Kidney epithelial cell (primary cell): ENCODE measurements around the gene PARL. TPM values are rescaled to one million over a fixed set of nuclear protein-coding genes. Genes with fewer than 3 reads are reported as not detected.

ENCODE experiments used
- DNase-seq: peaks from one replicate; pipeline ENCODE4 v3.0.0-alpha.2; 2010; ENCODE audit warnings: low read depth
- H3K27me3 ChIP-seq: 2 replicates; pipeline ENCODE4 v1.6.0; 2011; ENCODE audit warnings: low read length; ENCODE audit not compliant: control insufficient read depth, insufficient read depth
- H3K36me3 ChIP-seq: 2 replicates; pipeline ENCODE4 v1.5.1; 2011; ENCODE audit warnings: low read length; ENCODE audit not compliant: control insufficient read depth, insufficient read depth
- H3K4me3 ChIP-seq: 2 replicates; pipeline ENCODE4 v1.5.1; 2011; ENCODE audit warnings: low read depth, mild to moderate bottlenecking, control low read depth, low read length
- total RNA-seq: library from RNA; depleted of rRNA; stranded (reverse); fragments of >200 nt; gene quantifications from 2 replicates; pipeline ENCODE4 v1.2.3, GENCODE V29; 2015
- TF ChIP-seq, protein P1 (sequence below): IDR thresholded peaks from 2 replicates; pipeline ENCODE4 v1.5.1; 2011; ENCODE audit warnings: mild to moderate bottlenecking, moderate library complexity, low read length, control low read depth, inconsistent platforms; ENCODE audit not compliant: insufficient read depth, poor library complexity, severe bottlenecking

The PARL gene
- total RNA-seq, 1 donor from 2014 or later: 45.3 TPM

DNA sequence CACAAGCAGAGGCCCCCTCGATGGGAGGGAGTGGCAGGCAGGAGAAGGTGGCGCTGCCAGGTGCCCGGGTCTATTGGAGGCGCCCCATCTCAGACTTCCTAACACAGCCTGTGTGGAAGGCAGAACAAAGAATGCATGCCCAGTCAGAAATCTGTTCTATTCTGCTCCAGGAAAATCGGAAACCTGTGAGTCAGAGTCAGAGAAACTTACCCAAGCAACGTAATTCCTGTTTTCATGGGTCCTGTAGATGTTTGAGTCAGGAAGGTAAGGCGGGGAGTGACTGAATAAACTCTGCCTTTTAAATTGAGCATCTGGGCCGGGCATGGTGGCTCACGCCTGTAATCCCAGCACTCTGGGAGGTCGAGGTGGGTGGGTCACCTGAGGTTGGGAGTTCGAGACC lies 73.0 kb downstream of the PARL start:
- TF ChIP-seq, protein P1, sequence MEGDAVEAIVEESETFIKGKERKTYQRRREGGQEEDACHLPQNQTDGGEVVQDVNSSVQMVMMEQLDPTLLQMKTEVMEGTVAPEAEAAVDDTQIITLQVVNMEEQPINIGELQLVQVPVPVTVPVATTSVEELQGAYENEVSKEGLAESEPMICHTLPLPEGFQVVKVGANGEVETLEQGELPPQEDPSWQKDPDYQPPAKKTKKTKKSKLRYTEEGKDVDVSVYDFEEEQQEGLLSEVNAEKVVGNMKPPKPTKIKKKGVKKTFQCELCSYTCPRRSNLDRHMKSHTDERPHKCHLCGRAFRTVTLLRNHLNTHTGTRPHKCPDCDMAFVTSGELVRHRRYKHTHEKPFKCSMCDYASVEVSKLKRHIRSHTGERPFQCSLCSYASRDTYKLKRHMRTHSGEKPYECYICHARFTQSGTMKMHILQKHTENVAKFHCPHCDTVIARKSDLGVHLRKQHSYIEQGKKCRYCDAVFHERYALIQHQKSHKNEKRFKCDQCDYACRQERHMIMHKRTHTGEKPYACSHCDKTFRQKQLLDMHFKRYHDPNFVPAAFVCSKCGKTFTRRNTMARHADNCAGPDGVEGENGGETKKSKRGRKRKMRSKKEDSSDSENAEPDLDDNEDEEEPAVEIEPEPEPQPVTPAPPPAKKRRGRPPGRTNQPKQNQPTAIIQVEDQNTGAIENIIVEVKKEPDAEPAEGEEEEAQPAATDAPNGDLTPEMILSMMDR: no peak
- peaks cover 8% of the 10 kb centered on the region for H3K36me3 ChIP-seq
- no peaks in the 10 kb centered on the region for H3K27me3 ChIP-seq
- DNase-seq: no peak
- H3K4me3 ChIP-seq: no peak overlapping the region

DNA sequence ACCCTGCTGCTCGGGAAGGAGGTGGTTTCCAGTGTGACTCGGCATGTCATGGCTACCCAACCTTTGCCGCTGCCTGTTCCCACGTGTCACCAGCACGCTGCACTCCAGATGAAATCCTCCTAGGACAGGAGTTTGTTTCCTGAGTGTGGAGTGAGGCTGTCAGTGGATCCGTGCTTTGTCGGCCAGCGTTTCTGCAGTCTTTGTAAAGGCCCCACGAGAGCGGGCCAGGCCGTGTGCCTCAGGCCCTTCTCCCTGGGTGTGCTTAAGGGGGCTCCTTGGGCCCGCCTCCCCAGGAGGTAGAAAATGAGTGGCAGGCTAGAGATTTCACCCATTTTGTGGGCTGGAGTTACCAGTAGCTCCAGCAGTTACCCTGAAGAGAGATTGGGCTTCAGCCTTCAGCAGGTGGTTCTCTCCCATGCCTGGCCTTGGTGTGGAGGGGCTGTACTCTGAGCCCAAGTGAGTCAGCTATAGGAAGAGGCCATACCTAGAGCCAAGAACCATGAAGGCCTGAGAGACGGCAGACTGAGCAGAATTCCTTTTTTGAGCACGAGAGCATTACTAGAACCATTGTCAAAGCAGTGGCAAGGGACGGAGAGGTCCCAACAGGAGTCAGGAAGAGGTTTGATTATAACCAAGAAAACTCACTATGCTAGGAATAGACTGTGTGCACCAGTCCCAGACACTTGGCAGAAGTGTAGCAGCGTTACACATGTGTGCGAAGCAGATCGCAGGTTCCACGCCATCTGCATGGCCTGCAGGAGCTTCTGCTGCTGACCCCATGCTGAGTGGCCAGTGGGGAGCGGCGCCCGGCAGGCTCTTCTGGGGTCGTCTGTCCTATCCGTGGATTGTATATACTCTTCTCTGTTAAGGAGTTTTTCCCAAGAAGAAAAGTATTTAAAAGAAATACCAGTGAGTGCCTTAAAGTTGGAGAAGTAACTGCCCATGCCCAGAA lies 73.8 kb downstream of the PARL start:
- Histone ChIP-seq H3K4me3 (no peak overlapping the region), H3K27me3 (no peaks in the 10 kb centered on the region), H3K36me3 (peaks cover 8% of the 10 kb centered on the region)
- DNase-seq: no peak
- TF ChIP-seq, protein P1: no peak

DNA sequence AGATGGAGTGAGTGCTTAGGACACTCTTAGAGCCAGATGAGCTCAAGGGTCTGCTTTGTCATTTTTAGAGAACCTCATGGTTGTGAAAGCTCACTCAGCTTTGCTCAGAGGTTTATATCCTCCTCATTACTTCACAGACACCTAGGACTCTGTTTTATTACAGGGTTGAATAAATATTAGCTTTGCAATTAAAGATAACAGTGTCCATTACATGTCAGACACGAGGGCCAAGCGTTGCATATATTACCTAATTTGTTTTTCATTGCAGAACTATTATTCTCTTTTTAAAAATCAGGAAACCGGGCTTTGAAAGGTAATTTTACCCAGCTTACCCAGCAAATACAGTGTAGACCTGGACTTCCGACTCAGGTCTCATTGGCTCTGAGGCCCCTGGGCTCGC lies 75.4 kb downstream of the PARL start:
- no peak for DNase-seq
- Histone ChIP-seq H3K27me3 (no peaks in the 10 kb centered on the region), H3K36me3 (peaks cover 8% of the 10 kb centered on the region), H3K4me3 (no peak overlapping the region)
- TF ChIP-seq, protein P1: no peak

DNA sequence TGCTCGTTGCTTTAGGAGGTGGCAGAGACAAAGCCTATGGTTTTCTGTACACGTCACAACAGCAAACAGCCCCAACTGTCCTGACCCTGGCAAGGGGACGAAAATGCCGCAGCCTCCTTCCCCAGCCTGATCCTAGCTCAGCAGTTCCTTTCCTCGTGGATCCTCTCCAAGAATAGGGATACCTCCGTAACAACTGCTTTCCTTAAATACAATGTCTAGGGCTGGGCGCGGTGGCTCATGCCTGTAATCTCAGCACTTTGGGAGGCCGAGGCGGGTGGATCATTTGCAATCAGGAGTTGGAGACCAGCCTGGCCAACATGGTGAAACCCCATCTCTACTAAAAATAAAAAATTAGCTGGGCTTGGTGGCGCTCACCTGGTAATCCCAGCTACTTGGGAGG lies 76.3 kb downstream of the PARL start:
- DNase-seq: no peak
- H3K36me3 ChIP-seq: peaks cover 8% of the 10 kb centered on the region
- no peaks in the 10 kb centered on the region for H3K27me3 ChIP-seq
- H3K4me3 ChIP-seq: no peak overlapping the region
- TF ChIP-seq, protein P1: no peak

DNA sequence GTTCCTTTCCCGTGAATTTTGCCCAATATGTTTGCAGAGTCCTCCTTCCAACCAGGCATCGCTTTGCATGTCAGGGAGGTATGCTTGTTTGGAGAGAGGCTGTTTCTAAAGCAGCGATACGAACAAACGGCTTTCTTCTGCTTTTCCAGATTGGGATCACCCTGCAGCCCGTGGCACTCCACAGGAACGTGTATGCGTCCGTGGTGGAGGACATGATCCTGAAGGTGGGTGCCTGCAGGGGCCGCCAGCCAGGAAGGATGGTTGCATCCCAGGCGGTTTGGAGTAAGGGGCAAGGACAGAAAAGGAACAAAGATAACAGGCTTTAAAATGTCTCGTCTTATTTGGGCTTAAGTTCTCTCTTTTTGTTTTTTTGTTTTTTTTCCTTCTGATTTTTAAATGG lies 76.8 kb downstream of the PARL start:
- no peak overlapping the region for H3K4me3 ChIP-seq
- H3K27me3 ChIP-seq: no peaks in the 10 kb centered on the region
- TF ChIP-seq, protein P1: no peak
- H3K36me3 ChIP-seq: peaks cover 8% of the 10 kb centered on the region
- DNase-seq: no peak
